Smooth muscle cell (in vitro differentiated cells): Measurements from ENCODE around the gene ZNF76. TPM values are rescaled to one million over a fixed set of nuclear protein-coding genes. Genes with fewer than 3 reads are reported as not detected.
"Not testable (repeated sequence)": the region's sequence is repeated elsewhere in the genome, so short reads cannot be mapped to it uniquely, and the experiment has no call there.

ENCODE experiments used
- DNase-seq: peaks from one replicate; lab custom pipeline; 2025; ENCODE audit not compliant: unreplicated experiment; lab: John Stamatoyannopoulos, UW
- H2AFZ ChIP-seq: fragments of 200-600 bp; sonication (generic); 2 replicates; pipeline ENCODE4 v1.6.0; 2016; ENCODE audit warnings: antibody characterized with exemption, low read depth, mild to moderate bottlenecking
- H3F3A ChIP-seq: fragments of 200-600 bp; sonication (generic); 2 replicates; pipeline ENCODE4 v1.6.0; 2017; ENCODE audit warnings: antibody characterized with exemption, low read depth
- H3K27ac ChIP-seq: fragments of 200-600 bp; sonication (generic); 2 replicates; pipeline ENCODE4 v1.5.1; 2016; ENCODE audit warnings: low read depth, mild to moderate bottlenecking
- H3K27me3 ChIP-seq: fragments of 200-600 bp; sonication (generic); 2 replicates; pipeline ENCODE4 v1.6.1; 2016; ENCODE audit warnings: low read depth, mild to moderate bottlenecking
- H3K36me3 ChIP-seq: fragments of 200-600 bp; sonication (generic); 2 replicates; pipeline ENCODE4 v1.5.1; 2016; ENCODE audit warnings: low read depth
- H3K4me1 ChIP-seq: fragments of 200-600 bp; sonication (generic); 2 replicates; pipeline ENCODE4 v1.5.1; 2016; ENCODE audit warnings: low read depth
- H3K4me2 ChIP-seq: fragments of 200-600 bp; sonication (generic); 2 replicates; pipeline ENCODE4 v1.6.0; 2016; ENCODE audit warnings: mild to moderate bottlenecking
- H3K4me3 ChIP-seq: fragments of 200-600 bp; sonication (generic); 2 replicates; pipeline ENCODE4 v1.5.1; 2016; ENCODE audit warnings: mild to moderate bottlenecking
- H3K79me2 ChIP-seq: fragments of 200-600 bp; sonication (generic); 2 replicates; pipeline ENCODE4 v1.6.0; 2016; ENCODE audit warnings: low read depth, mild to moderate bottlenecking
- H3K9ac ChIP-seq: fragments of 200-600 bp; sonication (generic); 2 replicates; pipeline ENCODE4 v1.6.0; 2016; ENCODE audit warnings: low read depth
- H3K9me3 ChIP-seq: fragments of 200-600 bp; sonication (generic); replicated peaks from 2 replicates; pipeline ENCODE4 v1.5.1; 2016; ENCODE audit warnings: low read depth
- H4K20me1 ChIP-seq: fragments of 200-600 bp; sonication (generic); 2 replicates; pipeline ENCODE4 v1.6.0; 2016; ENCODE audit warnings: low read depth
- WGBS: methylation state at CpG from one replicate; pipeline ENCODE4 v1.1.7; 2016; ENCODE audit warnings: low lambda C conversion rate; 5-methylcytosine and 5-hydroxymethylcytosine counted together
- polyA plus RNA-seq: library from polyadenylated mRNA; unstranded; fragments of >200 nt; fragmentation: Nextera tagmentation; extraction: Ambion mirVana; gene quantifications from 2 replicates; pipeline ENCODE4 v1.2.1, GENCODE V29; 2016
- total RNA-seq: library from RNA; depleted of rRNA; stranded (reverse); fragments of >200 nt; gene quantifications from 2 replicates; pipeline ENCODE4 v1.2.3, GENCODE V29; 2014
- TF ChIP-seq, protein P1 (sequence below): fragments of 200-600 bp; sonication (generic); IDR thresholded peaks from 2 replicates; pipeline ENCODE4 v1.5.1; 2017; ENCODE audit warnings: borderline replicate concordance, mild to moderate bottlenecking, antibody characterized with exemption; ENCODE audit not compliant: insufficient read depth, poor library complexity, severe bottlenecking

The ZNF76 gene
- total and polyA plus RNA-seq, 2 experiments from 2014 or later, result 7.7 to 14.2 TPM

DNA sequence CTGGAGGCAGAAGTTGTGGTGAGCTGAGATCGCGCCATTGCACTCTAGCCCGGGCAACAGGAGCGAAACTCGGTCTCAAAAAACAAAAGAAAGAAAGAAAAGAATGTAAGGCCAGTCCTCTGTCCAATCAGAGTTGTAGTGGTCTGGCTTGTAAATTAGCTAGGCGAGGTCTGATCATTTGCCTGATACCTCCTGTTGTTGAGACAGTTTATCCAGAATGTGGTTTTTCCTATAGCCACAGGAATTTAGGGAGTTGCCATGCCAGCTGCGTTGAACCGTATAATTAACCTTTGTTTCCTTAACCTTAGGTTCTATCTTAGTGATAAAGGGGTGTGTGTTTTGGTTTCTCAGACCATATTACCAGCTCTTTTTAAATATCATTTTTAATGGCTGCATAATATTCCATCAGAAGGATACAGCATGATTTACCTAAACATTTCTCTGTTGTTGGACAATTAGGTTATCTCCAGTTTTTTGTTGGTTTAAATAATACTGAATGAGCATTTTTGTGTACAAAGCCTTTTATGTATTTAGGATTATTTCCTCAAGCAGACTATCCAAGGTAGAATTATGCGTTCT lies 71.1 kb downstream of the ZNF76 start:
- Histone ChIP-seq H3K4me3 (no peak overlapping the region), H3K27ac (no peak overlapping the region), H3K4me1 (no peaks in the 10 kb centered on the region), H3K79me2 (no peaks in the 10 kb centered on the region), H3F3A (no peaks in the 10 kb centered on the region), H3K4me2 (no peak overlapping the region), H4K20me1 (no peaks in the 10 kb centered on the region), H2AFZ (no peak overlapping the region), H3K9me3 (no peaks in the 10 kb centered on the region), H3K36me3 (no peaks in the 10 kb centered on the region), H3K9ac (no peak overlapping the region), H3K27me3 (peaks cover 12% of the 10 kb centered on the region)
- TF ChIP-seq, protein P1, sequence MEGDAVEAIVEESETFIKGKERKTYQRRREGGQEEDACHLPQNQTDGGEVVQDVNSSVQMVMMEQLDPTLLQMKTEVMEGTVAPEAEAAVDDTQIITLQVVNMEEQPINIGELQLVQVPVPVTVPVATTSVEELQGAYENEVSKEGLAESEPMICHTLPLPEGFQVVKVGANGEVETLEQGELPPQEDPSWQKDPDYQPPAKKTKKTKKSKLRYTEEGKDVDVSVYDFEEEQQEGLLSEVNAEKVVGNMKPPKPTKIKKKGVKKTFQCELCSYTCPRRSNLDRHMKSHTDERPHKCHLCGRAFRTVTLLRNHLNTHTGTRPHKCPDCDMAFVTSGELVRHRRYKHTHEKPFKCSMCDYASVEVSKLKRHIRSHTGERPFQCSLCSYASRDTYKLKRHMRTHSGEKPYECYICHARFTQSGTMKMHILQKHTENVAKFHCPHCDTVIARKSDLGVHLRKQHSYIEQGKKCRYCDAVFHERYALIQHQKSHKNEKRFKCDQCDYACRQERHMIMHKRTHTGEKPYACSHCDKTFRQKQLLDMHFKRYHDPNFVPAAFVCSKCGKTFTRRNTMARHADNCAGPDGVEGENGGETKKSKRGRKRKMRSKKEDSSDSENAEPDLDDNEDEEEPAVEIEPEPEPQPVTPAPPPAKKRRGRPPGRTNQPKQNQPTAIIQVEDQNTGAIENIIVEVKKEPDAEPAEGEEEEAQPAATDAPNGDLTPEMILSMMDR, result no peak
- no peak for DNase-seq
- 73% methylated on average over 9 of the region's 9 CpGs for WGBS

DNA sequence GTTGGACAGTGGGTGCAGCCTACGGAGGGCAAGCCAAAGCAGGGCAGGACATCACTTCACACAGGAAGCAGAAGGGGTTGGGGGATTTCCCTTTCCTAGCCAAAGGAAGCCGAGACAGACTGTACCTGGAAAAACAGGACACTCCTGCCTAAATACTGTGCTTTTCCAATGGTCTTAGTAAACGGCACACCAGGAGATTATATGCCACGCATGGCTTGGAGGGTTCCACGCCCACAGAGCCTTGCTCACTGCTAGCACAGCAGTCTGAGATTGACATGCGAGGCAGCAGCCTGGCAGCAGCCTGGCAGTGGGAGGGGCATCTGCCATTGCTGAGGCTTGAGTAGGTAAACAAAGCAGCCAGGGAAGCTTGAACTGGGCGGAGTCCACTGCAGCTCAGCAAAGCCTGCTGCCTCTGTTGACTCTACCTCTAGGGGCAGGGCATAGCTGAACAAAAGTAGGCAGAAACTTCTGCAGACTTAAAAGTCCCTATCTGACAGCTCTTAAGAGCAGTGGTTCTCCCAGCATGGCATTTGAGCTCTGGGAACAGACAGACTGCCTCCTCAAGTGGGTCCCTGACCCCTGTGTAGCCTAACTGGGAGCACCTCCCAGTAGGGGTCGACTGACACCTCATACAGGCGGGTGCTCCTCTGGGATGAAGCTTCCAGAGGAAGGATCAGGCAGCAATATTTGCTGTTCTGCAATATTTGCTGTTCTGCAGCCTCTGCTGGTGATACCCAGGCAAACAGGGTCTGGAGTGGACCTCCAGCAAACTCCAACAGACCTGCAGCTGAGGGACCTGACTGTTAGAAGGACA lies 72.7 kb downstream of the ZNF76 start:
- not testable (repeated sequence) for DNase-seq, H3K4me1 ChIP-seq
- 82% methylated on average over 9 of the region's 9 CpGs for WGBS

DNA sequence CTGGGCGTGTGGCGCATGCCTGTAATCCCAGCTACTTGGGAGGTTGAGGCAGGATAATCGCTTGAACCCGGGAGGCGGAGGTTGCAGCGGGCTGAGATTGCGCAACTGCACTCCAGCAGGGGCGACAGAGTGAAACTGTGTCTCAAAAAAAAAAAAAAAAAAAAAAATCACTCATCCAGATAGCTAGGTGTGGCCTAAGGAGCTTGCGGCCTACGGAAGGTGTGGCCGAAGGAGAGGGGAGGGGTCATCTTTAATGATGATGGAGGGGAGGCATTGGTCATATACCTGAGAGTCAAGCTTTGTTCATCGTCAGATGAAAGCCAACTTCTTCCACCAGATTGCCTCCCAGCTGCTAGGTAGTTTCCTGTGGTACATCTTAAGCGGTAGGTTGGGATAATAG lies 82.0 kb downstream of the ZNF76 start:
- no peaks in the 10 kb centered on the region for H3K4me1 ChIP-seq
- no peaks in the 10 kb centered on the region for H3F3A ChIP-seq
- no peaks in the 10 kb centered on the region for H3K36me3 ChIP-seq
- H3K27ac ChIP-seq, result no peak overlapping the region
- H3K4me3 ChIP-seq, result no peak overlapping the region
- H4K20me1 ChIP-seq, result peaks cover 36% of the 10 kb centered on the region
- 83% methylated on average over 13 of the region's 13 CpGs for WGBS
- H3K4me2 ChIP-seq, result no peak overlapping the region
- H2AFZ ChIP-seq, result no peak overlapping the region
- no peaks in the 10 kb centered on the region for H3K27me3 ChIP-seq
- no peaks in the 10 kb centered on the region for H3K9me3 ChIP-seq
- DNase-seq, result no peak
- H3K79me2 ChIP-seq, result peaks cover 41% of the 10 kb centered on the region
- no peak overlapping the region for H3K9ac ChIP-seq
- TF ChIP-seq, protein P1, result no peak

More for the DNA sequence above, 72.7 kb downstream of the ZNF76 start:
- H3K79me2 ChIP-seq, H3K4me2 ChIP-seq, H3K27ac ChIP-seq, H3K9me3 ChIP-seq, H3K9ac ChIP-seq, H2AFZ ChIP-seq, H3K4me3 ChIP-seq, H4K20me1 ChIP-seq, H3F3A ChIP-seq, H3K36me3 ChIP-seq: not testable (repeated sequence)
- peaks cover 13% of the 10 kb centered on the region for H3K27me3 ChIP-seq

DNA sequence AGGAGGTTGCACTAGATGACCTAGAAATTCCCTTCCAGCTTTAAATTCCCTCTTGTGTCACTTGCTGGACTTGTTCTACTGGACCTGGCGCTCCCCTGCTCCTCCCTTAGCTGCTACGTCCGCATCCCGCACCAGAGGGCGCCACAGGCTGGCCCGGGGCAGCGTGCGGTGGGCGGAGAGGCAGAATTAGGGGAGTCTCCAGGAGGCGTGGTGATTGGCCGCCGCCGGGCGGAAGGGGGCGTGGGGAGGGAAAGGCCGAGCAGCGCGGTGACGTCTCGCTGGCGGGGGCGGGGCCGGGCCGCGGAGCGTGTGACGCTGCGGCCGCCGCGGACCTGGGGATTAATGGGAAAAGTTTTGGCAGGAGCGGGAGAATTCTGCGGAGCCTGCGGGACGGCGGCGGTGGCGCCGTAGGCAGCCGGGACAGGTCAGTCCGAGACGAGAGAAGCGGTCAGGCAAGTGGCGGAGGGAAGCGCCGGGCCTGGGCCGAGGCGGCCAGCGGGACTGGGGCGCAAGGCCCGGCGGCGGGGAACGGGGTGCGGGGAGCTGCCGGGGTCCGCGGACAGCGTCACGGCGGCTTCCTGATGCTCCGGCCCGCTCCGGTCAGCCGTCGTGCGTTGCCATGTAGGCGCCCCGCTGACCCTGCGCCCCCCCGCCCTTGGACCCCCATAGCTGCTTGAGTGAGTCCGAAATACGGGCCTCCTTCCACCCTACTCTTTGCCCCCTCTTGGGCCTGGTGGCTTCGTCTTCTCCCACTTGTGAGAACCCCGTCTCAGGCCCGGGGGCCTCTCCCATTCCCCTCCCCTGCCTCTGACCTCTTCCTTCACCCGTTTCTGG lies 82.9 kb downstream of the ZNF76 start, which contains the start of gene PPARD:
Gene PPARD (plus strand): TSS at position 301 of the 834 bp plus-strand sequence. CDS start 68,530 bp downstream, outside the sequence.
- Histone ChIP-seq H3F3A (no peaks in the 10 kb centered on the region), H3K9me3 (no peaks in the 10 kb centered on the region), H2AFZ (peak within 1 kb of the TSS; percentile 41), H3K4me2 (peak within 1 kb of the TSS; percentile 94), H3K27me3 (no peaks in the 10 kb centered on the region), H3K4me1 (no peaks in the 10 kb centered on the region), H4K20me1 (peaks cover 44% of the 10 kb centered on the region), H3K9ac (peak within 1 kb of the TSS; percentile 96), H3K27ac (peak within 1 kb of the TSS; percentile 74), H3K79me2 (peaks cover 47% of the 10 kb centered on the region), H3K36me3 (no peaks in the 10 kb centered on the region), H3K4me3 (peak within 1 kb of the TSS; percentile 86)
- TF ChIP-seq, protein P1, result peak; percentile 99
- under 1% methylated on average over 53 of the region's 77 CpGs for WGBS
- peak; percentile 96 for DNase-seq
